ENCODE measurements around the gene ABCB4.

DNA sequence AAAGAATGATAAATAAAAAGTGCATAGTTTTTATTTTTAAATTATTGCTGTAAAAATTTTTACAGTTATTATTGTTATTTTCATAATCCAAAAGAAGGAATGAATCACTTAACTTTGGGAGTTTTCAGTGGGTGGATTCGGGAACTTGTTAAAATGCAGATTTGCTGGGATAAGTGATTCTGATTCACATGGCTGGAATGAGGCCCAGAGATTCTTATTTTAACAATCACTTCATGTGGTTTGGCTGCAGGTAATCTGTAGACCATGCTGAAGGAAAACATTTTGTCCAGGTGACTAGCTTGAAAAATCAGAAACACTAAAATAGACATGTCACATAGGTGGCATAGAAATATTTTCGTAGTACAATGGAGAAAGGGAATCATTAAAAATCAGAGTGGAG, 116.1 kb downstream of the ABCB4 start:
- no peak for TF ChIP-seq EP300 (IDR thresholded peaks at IDR 0.05)
- TF ChIP-seq, protein P1, sequence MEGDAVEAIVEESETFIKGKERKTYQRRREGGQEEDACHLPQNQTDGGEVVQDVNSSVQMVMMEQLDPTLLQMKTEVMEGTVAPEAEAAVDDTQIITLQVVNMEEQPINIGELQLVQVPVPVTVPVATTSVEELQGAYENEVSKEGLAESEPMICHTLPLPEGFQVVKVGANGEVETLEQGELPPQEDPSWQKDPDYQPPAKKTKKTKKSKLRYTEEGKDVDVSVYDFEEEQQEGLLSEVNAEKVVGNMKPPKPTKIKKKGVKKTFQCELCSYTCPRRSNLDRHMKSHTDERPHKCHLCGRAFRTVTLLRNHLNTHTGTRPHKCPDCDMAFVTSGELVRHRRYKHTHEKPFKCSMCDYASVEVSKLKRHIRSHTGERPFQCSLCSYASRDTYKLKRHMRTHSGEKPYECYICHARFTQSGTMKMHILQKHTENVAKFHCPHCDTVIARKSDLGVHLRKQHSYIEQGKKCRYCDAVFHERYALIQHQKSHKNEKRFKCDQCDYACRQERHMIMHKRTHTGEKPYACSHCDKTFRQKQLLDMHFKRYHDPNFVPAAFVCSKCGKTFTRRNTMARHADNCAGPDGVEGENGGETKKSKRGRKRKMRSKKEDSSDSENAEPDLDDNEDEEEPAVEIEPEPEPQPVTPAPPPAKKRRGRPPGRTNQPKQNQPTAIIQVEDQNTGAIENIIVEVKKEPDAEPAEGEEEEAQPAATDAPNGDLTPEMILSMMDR (IDR thresholded peaks at IDR 0.05): no peak
- no peak for TF ChIP-seq POLR2A (IDR thresholded peaks at IDR 0.05)
- TF ChIP-seq POLR2AphosphoS5 (IDR thresholded peaks at IDR 0.05): no peak

Data from upper lobe of left lung (tissue), 4 donors.